Measurements from ENCODE around the gene BANP. TPM values are rescaled to one million over a fixed set of nuclear protein-coding genes. Genes with fewer than 3 reads are reported as not detected.
"Not testable (repeated sequence)": the region's sequence is repeated elsewhere in the genome, so short reads cannot be mapped to it uniquely, and the experiment has no call there.

BANP gene
- total and polyA plus RNA-seq, 2 experiments from 2014 or later, result 26.7 to 27.9 TPM

- no peaks in the 10 kb centered on the region for H3K36me3 ChIP-seq
- H3K4me1 ChIP-seq (ENCODE audit: low read depth), result peaks cover 7% of the 10 kb centered on the region
- H3K4me3 ChIP-seq, result no peak overlapping the region
- no peaks in the 10 kb centered on the region for H3K9me3 ChIP-seq (ENCODE audit: low read depth)
- TF ChIP-seq CTCF (IDR thresholded peaks at IDR 0.05; ENCODE audit: low read depth, low read length), result no peak
- no peak for DNase-seq (ENCODE audit: low read depth in 1 of 2, low spot score in 1 of 2)
- no peaks in the 10 kb centered on the region for H3K27me3 ChIP-seq
- no peak overlapping the region for H3K27ac ChIP-seq
Measured at GRCh38 chr16:88015806-88016140, 64.5 kb downstream of the BANP start.

- H3K27me3 ChIP-seq; H3K9me3 ChIP-seq (ENCODE audit: low read depth); DNase-seq (ENCODE audit: low read depth in 1 of 2, low spot score in 1 of 2); H3K4me3 ChIP-seq; H3K4me1 ChIP-seq (ENCODE audit: low read depth); H3K36me3 ChIP-seq; H3K27ac ChIP-seq: not testable (repeated sequence)
Measured at GRCh38 chr16:88016386-88016785, 65.2 kb downstream of the BANP start.

DNA sequence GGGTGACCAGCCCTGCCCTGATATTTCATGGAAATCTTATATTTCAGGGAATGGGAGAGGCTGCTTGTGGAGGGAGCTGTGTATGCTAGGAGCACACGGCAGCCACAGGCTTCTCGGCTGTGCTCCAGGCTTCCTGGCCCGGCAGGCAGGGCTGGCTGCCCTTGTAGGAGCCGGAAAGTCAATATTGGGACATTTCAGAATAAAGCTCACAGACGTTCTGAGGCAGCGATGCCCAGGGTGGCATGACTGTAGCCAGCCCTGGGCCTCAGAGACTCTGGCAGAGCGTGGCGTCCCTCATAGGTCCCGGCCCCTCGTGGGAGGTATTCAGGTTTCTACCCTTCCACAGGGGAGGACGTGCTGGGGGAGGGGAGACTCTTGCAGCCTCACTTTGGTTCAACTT, 65.7 kb downstream of the BANP start:
- H3K4me3 ChIP-seq, result no peak overlapping the region
- no peaks in the 10 kb centered on the region for H3K27me3 ChIP-seq
- TF ChIP-seq CTCF (IDR thresholded peaks at IDR 0.05; ENCODE audit: low read depth, low read length), result no peak
- H3K4me1 ChIP-seq (ENCODE audit: low read depth), result peaks cover 7% of the 10 kb centered on the region
- H3K9me3 ChIP-seq (ENCODE audit: low read depth), result no peaks in the 10 kb centered on the region
- DNase-seq (ENCODE audit: low read depth in 1 of 2, low spot score in 1 of 2), result no peak
- no peaks in the 10 kb centered on the region for H3K36me3 ChIP-seq
- no peak overlapping the region for H3K27ac ChIP-seq

DNA sequence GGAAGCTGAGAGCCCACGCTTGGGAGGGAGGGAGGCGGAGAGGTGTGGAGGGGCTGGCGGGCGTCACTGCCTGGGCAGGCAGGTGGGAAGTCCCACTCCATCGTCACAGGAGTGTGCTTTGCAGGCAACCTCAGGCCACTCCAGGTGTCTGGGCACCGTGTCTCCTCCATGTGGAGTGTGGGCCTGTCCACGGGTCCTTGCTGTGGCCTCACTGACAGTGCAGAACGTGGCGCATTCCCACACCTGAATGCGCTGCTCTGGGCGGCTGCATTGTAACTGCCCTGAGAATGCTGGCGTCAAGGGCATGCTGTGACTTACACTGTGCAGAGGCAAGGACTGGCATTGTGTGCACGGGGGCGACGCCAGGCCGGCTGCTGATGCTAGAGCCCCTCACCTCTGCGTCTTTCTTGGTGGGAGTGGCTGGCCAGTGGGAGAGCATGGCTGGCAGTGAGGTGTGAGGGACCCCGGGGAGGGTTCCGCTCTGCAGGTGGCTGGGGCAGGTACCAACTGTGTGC, 66.4 kb downstream of the BANP start:
- no peaks in the 10 kb centered on the region for H3K36me3 ChIP-seq
- H3K27me3 ChIP-seq, result no peaks in the 10 kb centered on the region
- DNase-seq (ENCODE audit: low read depth in 1 of 2, low spot score in 1 of 2), result no peak
- H3K9me3 ChIP-seq (ENCODE audit: low read depth), result no peaks in the 10 kb centered on the region
- peaks cover 6% of the 10 kb centered on the region for H3K4me1 ChIP-seq (ENCODE audit: low read depth)
- H3K27ac ChIP-seq, result no peak overlapping the region
- H3K4me3 ChIP-seq, result no peak overlapping the region
- TF ChIP-seq CTCF (IDR thresholded peaks at IDR 0.05; ENCODE audit: low read depth, low read length), result no peak

GRCh38 chr16:88018382-88018781, 67.1 kb downstream of the BANP start:
- H3K9me3 ChIP-seq (ENCODE audit: low read depth); DNase-seq (ENCODE audit: low read depth in 1 of 2, low spot score in 1 of 2); H3K4me1 ChIP-seq (ENCODE audit: low read depth); H3K4me3 ChIP-seq; H3K27me3 ChIP-seq; H3K27ac ChIP-seq; H3K36me3 ChIP-seq: not testable (repeated sequence)

GRCh38 chr16:88019041-88019820, 68.0 kb downstream of the BANP start:
- H3K27ac ChIP-seq; H3K9me3 ChIP-seq (ENCODE audit: low read depth); H3K27me3 ChIP-seq; H3K4me1 ChIP-seq (ENCODE audit: low read depth); H3K36me3 ChIP-seq; DNase-seq (ENCODE audit: low read depth in 1 of 2, low spot score in 1 of 2); H3K4me3 ChIP-seq: not testable (repeated sequence)

GRCh38 chr16:88019821-88020515, 68.7 kb downstream of the BANP start:
- no peak overlapping the region for H3K27ac ChIP-seq
- H3K4me1 ChIP-seq (ENCODE audit: low read depth), result no peaks in the 10 kb centered on the region
- DNase-seq (ENCODE audit: low read depth in 1 of 2, low spot score in 1 of 2), result no peak
- no peaks in the 10 kb centered on the region for H3K36me3 ChIP-seq
- H3K9me3 ChIP-seq (ENCODE audit: low read depth), result no peaks in the 10 kb centered on the region
- no peak for TF ChIP-seq CTCF (IDR thresholded peaks at IDR 0.05; ENCODE audit: low read depth, low read length)
- H3K4me3 ChIP-seq, result no peak overlapping the region
- no peaks in the 10 kb centered on the region for H3K27me3 ChIP-seq

Data from cardiac muscle cell (in vitro differentiated cells and primary cell).